ENCODE results near the gene ADD3.

GRCh38 chr10:109996225-109996624, 11.6 kb upstream of the ADD3 start:
- TF ChIP-seq EZH2 (IDR thresholded peaks at IDR 0.05; ENCODE audit: insufficient read depth, poor library complexity, severe bottlenecking): no peak
- TF ChIP-seq EZH2phosphoT487 (IDR thresholded peaks at IDR 0.05; ENCODE audit: insufficient read depth, low read depth): no peak

All from GM23248 (cell line).